ENCODE results near the gene RAD51B. TPM values are rescaled to one million over a fixed set of nuclear protein-coding genes. Genes with fewer than 3 reads are reported as not detected.

The RAD51B gene
- total RNA-seq, 6 experiments from 2014 or later, result 2.7 to 5.8 (median 4.3) TPM

- DNase-seq (peak in 1 of 3 donors; percentile 51), ATAC-seq (peak in 3 of 4 donors; percentile 7 to 29 (median 25))
- Histone ChIP-seq H3K27me3 (no peaks in the 10 kb centered on the region), H3K36me3 (no peaks in the 10 kb centered on the region), H3K9me3 (no peaks in the 10 kb centered on the region), H3K4me3 (no peak overlapping the region), H3K27ac (peak overlapping the region in 2 of 3 donors; percentile 60 to 66), H3K4me1 (peaks cover 0 to 78% (median 23%) of the 10 kb centered on the region in 4 donors)
- intact Hi-C loops (cut with DNase I), result loop anchor here in 1 of 2 donors (10.0 kb wide), 1 partner anchor 52 kb away; no protein-coding TSS in a partner anchor
- WGBS (ENCODE audit: insufficient coverage, low coverage, low lambda C conversion rate, missing lambda C conversion rate), result 47% methylated on average over 2 of the region's 2 CpGs
- TF ChIP-seq POLR2A (IDR thresholded peaks at IDR 0.05), result no peak
- TF ChIP-seq CTCF (IDR thresholded peaks at IDR 0.05), result no peak
These were observed 373.4 kb downstream of the RAD51B start for GRCh38 chr14:68192935-68193334.

GRCh38 chr14:68193970-68194681 lies 374.5 kb downstream of the RAD51B start:
- no peaks in the 10 kb centered on the region for H3K36me3 ChIP-seq
- peaks cover 0 to 81% (median 27%) of the 10 kb centered on the region in 4 donors for H3K4me1 ChIP-seq
- intact Hi-C loops (cut with DNase I), result loop anchor here in 1 of 2 donors (10.0 kb wide), 1 partner anchor 51 kb away; no protein-coding TSS in a partner anchor
- H3K27ac ChIP-seq, result peak overlapping the region in 2 of 3 donors; percentile 14 to 66
- H3K27me3 ChIP-seq, result no peaks in the 10 kb centered on the region
- 37% methylated on average over 3 of the region's 3 CpGs for WGBS (ENCODE audit: insufficient coverage, low coverage, low lambda C conversion rate, missing lambda C conversion rate)
- TF ChIP-seq CTCF (IDR thresholded peaks at IDR 0.05), result no peak
- ATAC-seq, result no peak
- DNase-seq, result no peak
- H3K9me3 ChIP-seq, result no peaks in the 10 kb centered on the region
- H3K4me3 ChIP-seq, result no peak overlapping the region

GRCh38 chr14:68195126-68195525 lies 375.5 kb downstream of the RAD51B start:
- ATAC-seq, result peak in 1 of 4 donors; percentile 48
- TF ChIP-seq POLR2A (IDR thresholded peaks at IDR 0.05) (no peak), CTCF (IDR thresholded peaks at IDR 0.05) (no peak)

DNA sequence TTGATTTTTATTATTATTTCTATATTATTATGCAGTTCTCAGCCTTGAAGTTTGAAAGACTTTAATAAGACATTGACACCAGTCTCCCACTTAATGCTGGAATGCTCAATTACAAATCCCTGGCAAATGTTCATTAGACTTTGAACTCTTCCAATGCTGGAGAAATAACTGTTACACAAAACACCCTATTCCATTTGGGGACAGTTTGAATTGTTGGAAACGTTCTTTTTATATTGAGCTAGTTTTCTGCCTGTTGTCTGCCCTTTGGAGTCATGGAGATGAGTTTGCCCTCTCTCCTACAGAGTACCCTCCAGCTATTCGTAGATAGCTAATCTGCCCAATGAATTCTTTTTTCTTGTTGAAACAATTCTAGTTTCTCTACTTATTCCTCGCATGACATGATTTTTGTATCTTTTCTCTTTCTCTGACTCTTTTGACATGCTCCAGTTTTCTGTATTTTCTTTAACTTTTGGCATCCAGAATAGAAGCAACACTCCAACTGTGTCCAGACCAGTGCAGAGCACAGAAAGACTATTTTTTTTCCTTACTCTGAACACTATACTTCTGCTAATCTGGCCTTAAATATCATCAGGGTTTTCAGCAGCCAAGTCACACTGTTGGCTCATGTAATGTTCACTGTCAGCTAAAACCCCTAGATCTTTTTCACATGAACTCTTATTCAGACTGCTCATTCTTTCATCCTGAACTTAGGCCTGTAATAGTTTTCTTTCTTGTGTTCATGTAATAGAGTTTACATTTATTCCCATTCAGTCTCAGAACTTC lies 379.3 kb downstream of the RAD51B start:
- 27% methylated on average over 3 of the region's 3 CpGs for WGBS (ENCODE audit: insufficient coverage, low coverage, low lambda C conversion rate, missing lambda C conversion rate)
- H3K27ac ChIP-seq, result peak overlapping the region; percentile 56 to 87 (median 77)
- TF ChIP-seq POLR2A (IDR thresholded peaks at IDR 0.05) (no peak), CTCF (IDR thresholded peaks at IDR 0.05) (no peak)
- ATAC-seq (peak; percentile 79 to 94 (median 90)), DNase-seq (peak in 1 of 3 donors; percentile 50)
- H3K4me1 ChIP-seq, result peaks cover 0 to 48% (median 13%) of the 10 kb centered on the region in 4 donors
- H3K27me3 ChIP-seq, result no peaks in the 10 kb centered on the region
- H3K36me3 ChIP-seq, result no peaks in the 10 kb centered on the region
- H3K9me3 ChIP-seq, result no peaks in the 10 kb centered on the region
- H3K4me3 ChIP-seq, result no peak overlapping the region
- intact Hi-C loops (cut with DNase I), result loop anchor here in 1 of 2 donors (10.0 kb wide), 1 partner anchor 46 kb away; no protein-coding TSS in a partner anchor

More at GRCh38 chr14:68195126-68195525, 375.5 kb downstream of the RAD51B start:
- Histone ChIP-seq H3K4me1 (peaks cover 0 to 81% (median 25%) of the 10 kb centered on the region in 4 donors), H3K27me3 (no peaks in the 10 kb centered on the region), H3K9me3 (no peaks in the 10 kb centered on the region), H3K36me3 (no peaks in the 10 kb centered on the region), H3K4me3 (no peak overlapping the region), H3K27ac (peak overlapping the region in 2 of 3 donors; percentile 14 to 66)
- WGBS (ENCODE audit: insufficient coverage, low coverage, low lambda C conversion rate, missing lambda C conversion rate), result 20% methylated on average over 1 of the region's 1 CpG
- DNase-seq, result no peak
- intact Hi-C loops (cut with DNase I), result loop anchor here in 1 of 2 donors (10.0 kb wide), 1 partner anchor 50 kb away; no protein-coding TSS in a partner anchor
